Central memory CD8-positive, alpha-beta T cell (primary cell): Measurements from ENCODE around the gene CTNNA2.

Experiments used
- ATAC-seq: fragments of 150-1000 bp; cut with Tn5 transposase; replicated peaks from 2 replicates; pipeline ENCODE4 v1.10.0; 2022; ENCODE audit warnings: mild to moderate bottlenecking, moderate FRiP score, moderate number of reproducible peaks; ENCODE audit not compliant: poor library complexity, severe bottlenecking; ENCODE audit errors: extremely low read depth
- DNase-seq, 2 donors: peaks; one replicate each; pipeline ENCODE4 v3.0.0; 2021; ENCODE audit warnings: low spot score in 2 of 2
- H3K27ac Mint-ChIP-seq: one replicate; pipeline ENCODE4 v1.8.0; 2022; ENCODE audit warnings: low read depth, mild to moderate bottlenecking, moderate library complexity, mixed read lengths
- H3K27me3 Mint-ChIP-seq: one replicate; pipeline ENCODE4 v1.8.0; 2022; ENCODE audit warnings: mixed read lengths
- H3K36me3 Mint-ChIP-seq: one replicate; pipeline ENCODE4 v1.8.0; 2022; ENCODE audit warnings: mild to moderate bottlenecking, moderate library complexity, mixed read lengths; ENCODE audit not compliant: insufficient read depth
- H3K4me1 Mint-ChIP-seq: one replicate; pipeline ENCODE4 v1.8.0; 2022; ENCODE audit warnings: mixed read lengths
- H3K4me3 Mint-ChIP-seq: one replicate; pipeline ENCODE4 v1.8.0; 2022; ENCODE audit warnings: mild to moderate bottlenecking, moderate library complexity, mixed read lengths
- H3K9me3 Mint-ChIP-seq: one replicate; pipeline ENCODE4 v1.8.0; 2022; ENCODE audit warnings: mixed read lengths

The CTNNA2 gene

GRCh38 chr2:80329491-80329890, 816.6 kb downstream of the CTNNA2 start:
- H3K27ac Mint-ChIP-seq, result no peak overlapping the region
- ATAC-seq (no peak), DNase-seq (no peak)
- H3K27me3 Mint-ChIP-seq, result no peaks in the 10 kb centered on the region
- no peaks in the 10 kb centered on the region for H3K4me1 Mint-ChIP-seq
- H3K9me3 Mint-ChIP-seq, result peaks cover 23% of the 10 kb centered on the region
- no peak overlapping the region for H3K4me3 Mint-ChIP-seq
- peaks cover 2% of the 10 kb centered on the region for H3K36me3 Mint-ChIP-seq

GRCh38 chr2:80330527-80331450, 817.9 kb downstream of the CTNNA2 start:
- Mint-ChIP-seq H3K27ac (no peak overlapping the region), H3K27me3 (no peaks in the 10 kb centered on the region), H3K9me3 (peaks cover 23% of the 10 kb centered on the region), H3K4me3 (no peak overlapping the region), H3K36me3 (peaks cover 2% of the 10 kb centered on the region), H3K4me1 (no peaks in the 10 kb centered on the region)
- ATAC-seq, result no peak
- no peak for DNase-seq

GRCh38 chr2:80333886-80334285, 821.0 kb downstream of the CTNNA2 start:
- peaks cover 2% of the 10 kb centered on the region for H3K36me3 Mint-ChIP-seq
- no peak overlapping the region for H3K4me3 Mint-ChIP-seq
- DNase-seq, result no peak
- ATAC-seq, result no peak
- H3K4me1 Mint-ChIP-seq, result no peaks in the 10 kb centered on the region
- H3K27ac Mint-ChIP-seq, result no peak overlapping the region
- H3K27me3 Mint-ChIP-seq, result no peaks in the 10 kb centered on the region
- peaks cover 29% of the 10 kb centered on the region for H3K9me3 Mint-ChIP-seq

GRCh38 chr2:80335411-80335810, 822.6 kb downstream of the CTNNA2 start:
- Mint-ChIP-seq H3K27me3 (no peaks in the 10 kb centered on the region), H3K4me1 (no peaks in the 10 kb centered on the region), H3K27ac (no peak overlapping the region), H3K4me3 (no peak overlapping the region), H3K9me3 (peaks cover 24% of the 10 kb centered on the region), H3K36me3 (peaks cover 2% of the 10 kb centered on the region)
- DNase-seq, result no peak
- no peak for ATAC-seq

- ATAC-seq (no peak), DNase-seq (no peak)
- peaks cover 25% of the 10 kb centered on the region for H3K9me3 Mint-ChIP-seq
- no peaks in the 10 kb centered on the region for H3K4me1 Mint-ChIP-seq
- no peaks in the 10 kb centered on the region for H3K36me3 Mint-ChIP-seq
- H3K4me3 Mint-ChIP-seq, result no peak overlapping the region
- H3K27ac Mint-ChIP-seq, result no peak overlapping the region
- no peaks in the 10 kb centered on the region for H3K27me3 Mint-ChIP-seq
These were observed 825.9 kb downstream of the CTNNA2 start for GRCh38 chr2:80338794-80339193.

- Mint-ChIP-seq H3K9me3 (peaks cover 30% of the 10 kb centered on the region), H3K27me3 (no peaks in the 10 kb centered on the region), H3K4me1 (no peaks in the 10 kb centered on the region), H3K27ac (no peak overlapping the region), H3K36me3 (no peaks in the 10 kb centered on the region), H3K4me3 (no peak overlapping the region)
- DNase-seq, result no peak
- no peak for ATAC-seq
These were observed 827.2 kb downstream of the CTNNA2 start for GRCh38 chr2:80340022-80340421.

- Mint-ChIP-seq H3K27me3 (no peaks in the 10 kb centered on the region), H3K27ac (no peak overlapping the region), H3K36me3 (no peaks in the 10 kb centered on the region), H3K4me3 (no peak overlapping the region), H3K9me3 (peaks cover 21% of the 10 kb centered on the region), H3K4me1 (no peaks in the 10 kb centered on the region)
- ATAC-seq (no peak), DNase-seq (no peak)
These were observed 835.2 kb downstream of the CTNNA2 start for GRCh38 chr2:80348078-80348477.

- Mint-ChIP-seq H3K36me3 (no peaks in the 10 kb centered on the region), H3K4me3 (no peak overlapping the region), H3K9me3 (peaks cover 21% of the 10 kb centered on the region), H3K27me3 (no peaks in the 10 kb centered on the region), H3K4me1 (no peaks in the 10 kb centered on the region), H3K27ac (no peak overlapping the region)
- DNase-seq (no peak), ATAC-seq (no peak)
These were observed 836.1 kb downstream of the CTNNA2 start for GRCh38 chr2:80348953-80349352.

GRCh38 chr2:80351231-80351630, 838.4 kb downstream of the CTNNA2 start:
- Mint-ChIP-seq H3K4me1 (no peaks in the 10 kb centered on the region), H3K4me3 (no peak overlapping the region), H3K36me3 (no peaks in the 10 kb centered on the region), H3K9me3 (peaks cover 23% of the 10 kb centered on the region), H3K27me3 (no peaks in the 10 kb centered on the region), H3K27ac (no peak overlapping the region)
- no peak for DNase-seq
- ATAC-seq, result no peak

GRCh38 chr2:80354858-80355257, 842.0 kb downstream of the CTNNA2 start:
- Mint-ChIP-seq H3K9me3 (peaks cover 30% of the 10 kb centered on the region), H3K36me3 (no peaks in the 10 kb centered on the region), H3K4me3 (no peak overlapping the region), H3K27me3 (no peaks in the 10 kb centered on the region), H3K27ac (no peak overlapping the region), H3K4me1 (no peaks in the 10 kb centered on the region)
- no peak for ATAC-seq
- DNase-seq, result no peak

- no peak overlapping the region for H3K27ac Mint-ChIP-seq
- ATAC-seq, result no peak
- no peaks in the 10 kb centered on the region for H3K36me3 Mint-ChIP-seq
- peaks cover 5% of the 10 kb centered on the region for H3K9me3 Mint-ChIP-seq
- H3K4me3 Mint-ChIP-seq, result no peak overlapping the region
- no peaks in the 10 kb centered on the region for H3K27me3 Mint-ChIP-seq
- H3K4me1 Mint-ChIP-seq, result no peaks in the 10 kb centered on the region
- no peak for DNase-seq
These were observed 849.1 kb downstream of the CTNNA2 start for GRCh38 chr2:80361904-80362303.

GRCh38 chr2:80363330-80363729, 850.5 kb downstream of the CTNNA2 start:
- no peak overlapping the region for H3K27ac Mint-ChIP-seq

GRCh38 chr2:80363791-80364349, 851.0 kb downstream of the CTNNA2 start:
- no peak for DNase-seq
- no peak overlapping the region for H3K27ac Mint-ChIP-seq
- no peak for ATAC-seq
- no peaks in the 10 kb centered on the region for H3K4me1 Mint-ChIP-seq
- no peaks in the 10 kb centered on the region for H3K27me3 Mint-ChIP-seq
- H3K36me3 Mint-ChIP-seq, result no peaks in the 10 kb centered on the region
- H3K9me3 Mint-ChIP-seq, result peaks cover 6% of the 10 kb centered on the region
- no peak overlapping the region for H3K4me3 Mint-ChIP-seq

More at GRCh38 chr2:80363330-80363729, 850.5 kb downstream of the CTNNA2 start:
- no peaks in the 10 kb centered on the region for H3K36me3 Mint-ChIP-seq
- H3K9me3 Mint-ChIP-seq, result peaks cover 6% of the 10 kb centered on the region
- DNase-seq (no peak), ATAC-seq (no peak)
- no peaks in the 10 kb centered on the region for H3K4me1 Mint-ChIP-seq
- H3K4me3 Mint-ChIP-seq, result no peak overlapping the region
- H3K27me3 Mint-ChIP-seq, result no peaks in the 10 kb centered on the region
